ENCODE measurements around the gene RNF41.

The RNF41 gene

GRCh38 chr12:56205445-56205844, 16.3 kb downstream of the RNF41 start:
- Histone ChIP-seq H3K9me3 (replicated peaks; ENCODE audit: insufficient read depth, low read length) (no peaks in the 10 kb centered on the region), H3F3A (ENCODE audit: insufficient read depth, low read length) (no peaks in the 10 kb centered on the region), H3K27ac (ENCODE audit: low read length) (no peak overlapping the region), H2AFZ (ENCODE audit: low read length) (no peak overlapping the region), H4K20me1 (ENCODE audit: insufficient read depth, low read length) (no peaks in the 10 kb centered on the region), H3K27me3 (replicated peaks; ENCODE audit: insufficient read depth, low read length) (no peaks in the 10 kb centered on the region), H3K4me1 (ENCODE audit: low read length) (no peaks in the 10 kb centered on the region), H3K4me3 (ENCODE audit: low read length) (no peak overlapping the region), H3K9me2 (replicated peaks; ENCODE audit: insufficient read depth, low read length) (no peaks in the 10 kb centered on the region), H3K79me2 (ENCODE audit: low read length) (no peaks in the 10 kb centered on the region), H3K9ac (ENCODE audit: low read length) (no peak overlapping the region), H3K4me2 (ENCODE audit: low read depth, low read length) (no peak overlapping the region), H3K36me3 (replicated peaks; ENCODE audit: insufficient read depth, low read length) (peaks cover 3% of the 10 kb centered on the region)
- no peak for TF ChIP-seq EZH2phosphoT487 (IDR thresholded peaks at IDR 0.05; ENCODE audit: low read length)
- no peak for TF ChIP-seq EZH2 (optimal IDR thresholded peaks at IDR 0.05; ENCODE audit: low read depth, low read length)
- TF ChIP-seq CTCF (IDR thresholded peaks at IDR 0.05; ENCODE audit: low read length) = no peak
- no peak for DNase-seq

GRCh38 chr12:56204275-56204674, 17.4 kb downstream of the RNF41 start:
- Histone ChIP-seq H3K27me3 (replicated peaks; ENCODE audit: insufficient read depth, low read length) (no peaks in the 10 kb centered on the region), H3K4me3 (ENCODE audit: low read length) (no peak overlapping the region), H4K20me1 (ENCODE audit: insufficient read depth, low read length) (no peaks in the 10 kb centered on the region), H3K9ac (ENCODE audit: low read length) (no peak overlapping the region), H3K27ac (ENCODE audit: low read length) (no peak overlapping the region), H3K9me3 (replicated peaks; ENCODE audit: insufficient read depth, low read length) (no peaks in the 10 kb centered on the region), H3F3A (ENCODE audit: insufficient read depth, low read length) (no peaks in the 10 kb centered on the region), H3K4me2 (ENCODE audit: low read depth, low read length) (no peak overlapping the region), H2AFZ (ENCODE audit: low read length) (no peak overlapping the region), H3K9me2 (replicated peaks; ENCODE audit: insufficient read depth, low read length) (no peaks in the 10 kb centered on the region), H3K36me3 (replicated peaks; ENCODE audit: insufficient read depth, low read length) (no peaks in the 10 kb centered on the region; the same call in 1 of the 2 replicates), H3K79me2 (ENCODE audit: low read length) (no peaks in the 10 kb centered on the region), H3K4me1 (ENCODE audit: low read length) (no peaks in the 10 kb centered on the region)
- DNase-seq = no peak
- no peak for TF ChIP-seq EZH2 (optimal IDR thresholded peaks at IDR 0.05; ENCODE audit: low read depth, low read length)
- TF ChIP-seq EZH2phosphoT487 (IDR thresholded peaks at IDR 0.05; ENCODE audit: low read length) = no peak
- TF ChIP-seq CTCF (IDR thresholded peaks at IDR 0.05; ENCODE audit: low read length) = no peak

- Histone ChIP-seq H3K4me3 (ENCODE audit: low read length) (no peak overlapping the region), H3K27ac (ENCODE audit: low read length) (no peak overlapping the region), H3K4me2 (ENCODE audit: low read depth, low read length) (no peak overlapping the region), H3K9me2 (replicated peaks; ENCODE audit: insufficient read depth, low read length) (no peaks in the 10 kb centered on the region), H3K4me1 (ENCODE audit: low read length) (no peaks in the 10 kb centered on the region), H3K27me3 (replicated peaks; ENCODE audit: insufficient read depth, low read length) (no peaks in the 10 kb centered on the region), H3K79me2 (ENCODE audit: low read length) (no peaks in the 10 kb centered on the region), H3K9me3 (replicated peaks; ENCODE audit: insufficient read depth, low read length) (no peaks in the 10 kb centered on the region), H3F3A (ENCODE audit: insufficient read depth, low read length) (no peaks in the 10 kb centered on the region), H2AFZ (ENCODE audit: low read length) (no peak overlapping the region), H4K20me1 (ENCODE audit: insufficient read depth, low read length) (no peaks in the 10 kb centered on the region), H3K9ac (ENCODE audit: low read length) (no peak overlapping the region), H3K36me3 (replicated peaks; ENCODE audit: insufficient read depth, low read length) (no peaks in the 10 kb centered on the region; the same call in 1 of the 2 replicates)
- DNase-seq = no peak
- TF ChIP-seq EZH2 (optimal IDR thresholded peaks at IDR 0.05; ENCODE audit: low read depth, low read length) (no peak), EZH2phosphoT487 (IDR thresholded peaks at IDR 0.05; ENCODE audit: low read length) (no peak), CTCF (IDR thresholded peaks at IDR 0.05; ENCODE audit: low read length) (no peak)
Measured at GRCh38 chr12:56202838-56203237, 18.9 kb downstream of the RNF41 start.
